T-helper 9 cell (primary cell): ENCODE data around the gene POLL.

Source experiments
- DNase-seq: peaks from one replicate; pipeline ENCODE4 v3.0.0-alpha.2; 2020

POLL gene

GRCh38 chr10:101573885-101574753 lies 13.9 kb downstream of the POLL start:
- no peak for DNase-seq

- DNase-seq, result no peak
Observed at GRCh38 chr10:101572785-101573184, 15.3 kb downstream of the POLL start.

- no peak for DNase-seq
Observed at GRCh38 chr10:101572126-101572525, 15.9 kb downstream of the POLL start.

- DNase-seq, result no peak
Observed at GRCh38 chr10:101571271-101571925, 16.7 kb downstream of the POLL start.

DNA sequence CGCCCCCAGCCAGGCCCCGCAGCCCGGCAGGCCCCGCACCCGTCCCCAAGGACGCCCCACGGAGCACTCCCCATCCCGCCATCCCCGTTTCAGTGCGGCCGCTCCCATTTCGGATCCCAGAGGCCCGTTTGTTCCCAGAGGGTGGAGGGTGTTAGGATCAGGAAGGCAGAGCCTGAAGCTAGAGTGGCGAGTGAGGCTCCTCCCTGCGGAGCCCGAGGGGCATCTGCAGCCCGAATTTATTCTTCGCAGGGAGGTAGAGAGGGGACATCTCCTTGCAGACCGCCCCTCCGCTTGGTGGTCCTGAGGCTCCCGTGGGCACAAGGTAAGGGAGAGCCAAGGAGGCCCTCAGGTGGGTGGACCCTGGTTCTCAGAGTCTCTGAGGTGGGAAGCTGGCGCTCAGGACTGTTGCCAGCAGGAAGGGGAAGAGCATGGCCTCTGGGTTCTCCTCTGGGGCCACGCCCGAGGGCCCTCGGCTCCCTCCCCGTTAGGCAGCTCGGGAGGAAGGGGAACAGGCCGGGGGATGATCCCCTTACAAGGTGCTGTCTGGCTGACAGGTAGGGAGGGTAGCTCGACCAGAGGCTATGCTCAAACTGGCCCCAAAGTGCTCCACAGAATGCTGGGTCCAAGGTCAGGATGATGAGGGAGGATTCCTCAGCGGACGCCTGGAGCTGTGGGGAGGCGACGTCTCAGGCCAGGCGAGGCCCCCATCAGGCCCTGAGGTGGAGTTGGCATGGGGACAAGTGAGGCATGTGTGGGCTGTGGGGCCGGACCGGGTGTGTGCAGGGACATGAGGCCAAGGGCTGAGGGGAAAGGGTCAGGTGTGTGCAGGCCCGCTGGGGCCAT lies 17.4 kb downstream of the POLL start:
- DNase-seq, result no peak

GRCh38 chr10:101569622-101570427 lies 18.2 kb downstream of the POLL start:
- peak; percentile 77 for DNase-seq

DNA sequence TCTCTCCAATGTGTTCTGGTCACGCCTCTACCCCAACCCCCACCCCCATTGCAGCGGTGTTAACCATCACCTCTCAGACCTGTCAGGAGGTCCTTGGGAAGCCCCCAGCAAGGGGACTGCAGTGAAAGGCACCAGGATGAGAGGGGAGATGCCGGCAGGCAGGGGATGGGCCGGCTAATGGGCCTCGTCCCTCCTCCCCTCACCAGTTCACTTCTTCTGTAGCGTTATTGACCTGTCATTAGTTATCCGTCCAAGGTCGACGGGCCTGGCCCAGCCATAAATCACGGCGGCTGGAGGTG lies 18.8 kb downstream of the POLL start:
- DNase-seq, result no peak

DNA sequence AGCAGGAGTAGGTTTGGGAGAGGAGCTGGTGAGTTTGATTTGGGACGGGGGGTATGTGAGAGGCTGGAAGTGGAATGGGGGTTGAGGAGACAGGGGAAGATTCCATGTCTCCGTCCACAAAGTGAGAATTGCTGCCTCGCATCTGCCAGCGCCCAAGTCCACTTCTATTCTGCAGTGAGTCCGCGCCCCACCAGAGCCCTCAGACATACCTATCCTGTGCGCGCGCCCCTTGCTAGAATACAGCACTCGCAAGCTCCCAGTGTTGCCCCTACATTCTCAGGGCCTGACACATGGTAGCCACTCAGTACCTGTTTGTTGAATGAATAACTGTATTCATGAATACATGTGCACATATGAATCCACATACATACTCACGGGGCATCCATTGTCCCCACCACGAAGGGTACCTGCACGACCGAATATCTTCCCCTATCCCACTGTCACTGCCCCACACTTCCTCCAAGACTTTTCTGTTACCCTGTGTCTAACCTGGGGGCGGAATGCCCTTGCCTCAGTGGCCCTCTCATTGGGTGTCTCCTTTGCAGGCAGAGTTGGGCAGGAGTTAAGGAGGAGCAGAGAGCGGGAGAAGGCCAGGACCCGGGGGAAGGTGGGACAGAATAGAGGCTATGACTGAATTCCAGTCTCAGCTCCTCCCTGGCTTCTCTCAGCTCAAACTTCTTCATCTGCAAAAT lies 19.9 kb downstream of the POLL start:
- no peak for DNase-seq

- no peak for DNase-seq
Observed at GRCh38 chr10:101567165-101568006, 20.7 kb downstream of the POLL start.

- DNase-seq, result no peak
Observed at GRCh38 chr10:101566333-101567164, 21.5 kb downstream of the POLL start.

DNA sequence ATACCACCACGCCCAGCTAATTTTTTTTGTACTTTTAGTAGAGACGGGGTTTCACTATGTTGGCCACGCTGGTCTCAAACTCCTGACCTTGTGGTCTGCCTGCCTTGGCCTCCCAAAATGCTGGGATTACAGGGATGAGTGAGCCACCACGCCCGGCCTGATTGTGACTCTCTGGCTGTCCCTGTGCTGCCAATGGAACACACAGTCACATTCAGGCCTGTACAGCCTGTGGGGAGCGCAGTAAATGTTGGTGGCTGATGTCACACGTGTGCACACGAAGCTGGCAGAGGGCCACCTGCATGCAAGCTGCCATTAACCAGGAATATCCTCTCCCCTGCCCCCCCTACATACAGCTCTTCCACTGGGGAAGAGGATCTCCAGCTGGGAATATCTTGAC lies 22.1 kb downstream of the POLL start:
- no peak for DNase-seq

DNA sequence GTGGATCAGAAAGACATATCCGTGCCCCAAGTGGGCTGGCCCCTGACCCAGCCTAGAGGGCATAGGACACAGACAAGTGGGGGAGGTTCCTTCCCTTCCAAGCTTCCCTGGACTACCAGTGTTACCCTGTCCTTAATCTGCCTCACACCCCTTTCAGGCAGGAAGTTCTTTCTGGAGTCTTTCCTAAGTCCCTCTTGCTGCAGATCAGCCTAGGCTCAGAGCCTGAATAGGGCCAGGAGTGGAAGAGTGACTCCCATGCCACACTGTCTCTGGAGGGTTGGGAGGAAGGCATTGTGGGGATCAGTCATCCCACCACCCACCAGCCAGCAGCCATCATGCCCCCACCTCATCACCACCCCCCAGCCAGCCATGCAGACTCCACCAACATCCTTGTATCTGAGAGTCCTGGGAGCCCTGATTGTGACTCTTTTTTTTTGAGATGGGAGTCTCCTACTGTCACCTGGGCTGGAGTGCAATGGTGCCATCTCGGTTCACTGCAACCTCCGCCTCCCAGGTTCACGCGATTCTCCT lies 22.6 kb downstream of the POLL start:
- DNase-seq, result no peak

- no peak for DNase-seq
Observed at GRCh38 chr10:101564490-101564991, 23.5 kb downstream of the POLL start.

DNA sequence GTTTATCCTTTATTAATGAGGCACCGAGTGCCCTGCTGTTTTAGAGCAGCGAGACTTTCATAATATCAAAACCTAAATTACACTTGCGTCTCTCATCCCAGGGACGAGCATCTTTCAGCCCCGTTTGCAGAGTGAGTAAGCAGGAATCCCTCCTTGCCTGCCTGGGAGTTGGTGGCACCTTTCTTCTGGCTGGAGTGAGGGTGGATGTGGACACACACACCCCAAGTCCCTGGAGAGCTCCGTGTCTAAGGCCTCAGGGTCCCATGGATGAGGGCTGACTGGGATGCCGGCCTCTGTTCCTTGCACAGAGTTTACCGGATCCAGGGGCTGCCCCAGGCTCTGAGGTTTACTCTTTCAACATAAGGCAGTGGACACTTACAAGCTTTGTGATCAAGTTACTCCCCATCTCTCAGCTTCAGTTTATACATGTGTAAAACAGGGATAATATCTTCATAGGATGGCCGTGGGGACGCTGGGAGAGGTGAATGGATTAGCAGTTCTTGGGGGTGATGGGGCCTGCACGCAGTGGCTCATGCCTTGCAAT lies 24.5 kb downstream of the POLL start:
- no peak for DNase-seq

GRCh38 chr10:101563007-101563406 lies 25.1 kb downstream of the POLL start:
- DNase-seq, result no peak

DNA sequence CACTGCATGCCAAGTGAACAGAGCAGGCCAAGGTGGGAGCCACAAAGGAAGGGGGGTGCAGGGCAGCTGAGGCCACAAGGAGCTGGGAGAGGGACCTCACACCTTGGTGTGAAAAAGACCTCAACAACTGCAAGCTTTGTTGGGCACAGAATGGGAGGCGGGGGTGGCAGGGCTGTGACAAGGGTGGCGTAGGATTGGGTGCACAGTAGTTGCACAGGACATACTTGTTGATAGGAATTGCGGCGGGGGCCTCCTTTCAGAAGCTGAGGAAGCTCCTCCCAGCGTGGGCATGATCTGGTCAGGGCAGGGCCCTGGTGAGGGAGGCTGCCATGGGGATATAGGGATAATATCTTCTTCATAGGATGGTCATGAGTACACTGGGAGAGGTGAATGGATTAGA lies 25.8 kb downstream of the POLL start:
- DNase-seq, result no peak

- no peak for DNase-seq
Observed at GRCh38 chr10:101561068-101561915, 26.8 kb downstream of the POLL start.

- no peak for DNase-seq
Observed at GRCh38 chr10:101560298-101561067, 27.6 kb downstream of the POLL start.
